DND-41 (cell line): Measurements from ENCODE around the gene CHRM3.

Experiments used
- ATAC-seq: fragments of 200-7000 bp; cut with Tn5 transposase; 3 replicates; pipeline ENCODE4 v1.9.1; 2021; ENCODE audit warnings: low read depth; ENCODE audit not compliant: insufficient read depth
- DNase-seq: peaks from one replicate; pipeline ENCODE4 v3.0.0-alpha.2; 2020
- H2AFZ ChIP-seq: 2 replicates; pipeline ENCODE4 v1.6.0; 2012; ENCODE audit warnings: low read depth, low read length
- H3K27ac ChIP-seq: 2 replicates; pipeline ENCODE4 v1.5.1; 2012; ENCODE audit warnings: low read length, inconsistent platforms
- H3K27me3 ChIP-seq: fragments of 200-600 bp; sonication (generic); 2 replicates; pipeline ENCODE4 v1.6.0; 2012; ENCODE audit warnings: low read length, mild to moderate bottlenecking, inconsistent platforms; ENCODE audit not compliant: insufficient read depth, poor library complexity
- H3K36me3 ChIP-seq: 2 replicates; pipeline ENCODE4 v1.5.1; 2012; ENCODE audit warnings: low read length, inconsistent platforms; ENCODE audit not compliant: insufficient read depth
- H3K4me1 ChIP-seq: 2 replicates; pipeline ENCODE4 v1.5.1; 2012; ENCODE audit warnings: mild to moderate bottlenecking, low read length; ENCODE audit not compliant: insufficient read depth
- H3K4me2 ChIP-seq: 2 replicates; pipeline ENCODE4 v1.6.0; 2012; ENCODE audit warnings: mild to moderate bottlenecking, moderate library complexity, low read length, inconsistent platforms; ENCODE audit not compliant: insufficient read depth
- H3K4me3 ChIP-seq, 2 experiments: fragments of 200-600 bp in 1 of 2; shearing (Covaris generic) in 1 of 2; 2 replicates each; pipeline ENCODE4 v1.5.1; 2012 to 2016; ENCODE audit warnings: inconsistent platforms in 2 of 2, low read length in 2 of 2, mild to moderate bottlenecking in 2 of 2, low read depth in 1 of 2, moderate library complexity in 1 of 2
- H3K79me2 ChIP-seq: 2 replicates; pipeline ENCODE4 v1.6.0; 2012; ENCODE audit warnings: low read length, inconsistent platforms; ENCODE audit not compliant: insufficient read depth
- H3K9ac ChIP-seq: 2 replicates; pipeline ENCODE4 v1.6.0; 2012; ENCODE audit warnings: low read depth, mild to moderate bottlenecking, inconsistent platforms, low read length, moderate library complexity
- H3K9me3 ChIP-seq: 2 replicates; pipeline ENCODE4 v1.5.1; 2012; ENCODE audit warnings: low read length, moderate library complexity, mild to moderate bottlenecking, inconsistent platforms; ENCODE audit not compliant: insufficient read depth, severe bottlenecking
- H4K20me1 ChIP-seq: 2 replicates; pipeline ENCODE4 v1.6.0; 2012; ENCODE audit warnings: low read length; ENCODE audit not compliant: insufficient read depth
- EZH2 ChIP-seq: IDR thresholded peaks from 3 replicates; pipeline ENCODE4 v1.6.1; 2012; ENCODE audit warnings: borderline replicate concordance, low read depth, mild to moderate bottlenecking, moderate library complexity, low read length, inconsistent platforms; ENCODE audit not compliant: severe bottlenecking
- TF ChIP-seq, protein P1 (sequence below): IDR thresholded peaks from 2 replicates; pipeline ENCODE4 v1.5.1; 2012; ENCODE audit warnings: borderline replicate concordance, low read length, moderate library complexity, mild to moderate bottlenecking; ENCODE audit not compliant: poor library complexity, severe bottlenecking; ENCODE audit errors: extremely low read depth

Gene CHRM3

DNA sequence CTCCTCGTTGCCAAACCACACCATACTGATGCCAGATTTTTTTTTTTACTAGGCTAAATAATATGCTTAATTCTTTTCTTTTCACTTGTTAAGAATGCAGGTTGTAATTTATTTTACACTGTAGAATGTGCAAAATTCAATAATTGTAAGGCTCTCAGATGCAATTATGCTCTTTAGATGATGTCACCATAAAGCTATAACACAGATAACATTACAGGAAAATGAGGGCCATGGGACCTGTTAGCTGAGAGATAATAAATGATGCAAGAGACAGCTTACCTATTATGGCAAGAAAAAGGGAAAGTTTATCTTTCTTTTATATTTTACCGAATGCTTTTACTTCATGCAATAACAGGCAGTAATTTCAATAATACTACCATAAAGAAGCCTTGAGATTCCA is 35.4 kb downstream of the CHRM3 start:
- Histone ChIP-seq H3K27me3 (no peaks in the 10 kb centered on the region), H3K4me1 (no peaks in the 10 kb centered on the region), H3K27ac (no peak overlapping the region), H4K20me1 (no peaks in the 10 kb centered on the region), H3K79me2 (no peaks in the 10 kb centered on the region), H3K9me3 (no peaks in the 10 kb centered on the region), H3K36me3 (no peaks in the 10 kb centered on the region), H3K4me2 (no peak overlapping the region), H2AFZ (no peak overlapping the region), H3K9ac (no peak overlapping the region), H3K4me3 (no peak overlapping the region)
- no peak for ATAC-seq
- TF ChIP-seq, protein P1, sequence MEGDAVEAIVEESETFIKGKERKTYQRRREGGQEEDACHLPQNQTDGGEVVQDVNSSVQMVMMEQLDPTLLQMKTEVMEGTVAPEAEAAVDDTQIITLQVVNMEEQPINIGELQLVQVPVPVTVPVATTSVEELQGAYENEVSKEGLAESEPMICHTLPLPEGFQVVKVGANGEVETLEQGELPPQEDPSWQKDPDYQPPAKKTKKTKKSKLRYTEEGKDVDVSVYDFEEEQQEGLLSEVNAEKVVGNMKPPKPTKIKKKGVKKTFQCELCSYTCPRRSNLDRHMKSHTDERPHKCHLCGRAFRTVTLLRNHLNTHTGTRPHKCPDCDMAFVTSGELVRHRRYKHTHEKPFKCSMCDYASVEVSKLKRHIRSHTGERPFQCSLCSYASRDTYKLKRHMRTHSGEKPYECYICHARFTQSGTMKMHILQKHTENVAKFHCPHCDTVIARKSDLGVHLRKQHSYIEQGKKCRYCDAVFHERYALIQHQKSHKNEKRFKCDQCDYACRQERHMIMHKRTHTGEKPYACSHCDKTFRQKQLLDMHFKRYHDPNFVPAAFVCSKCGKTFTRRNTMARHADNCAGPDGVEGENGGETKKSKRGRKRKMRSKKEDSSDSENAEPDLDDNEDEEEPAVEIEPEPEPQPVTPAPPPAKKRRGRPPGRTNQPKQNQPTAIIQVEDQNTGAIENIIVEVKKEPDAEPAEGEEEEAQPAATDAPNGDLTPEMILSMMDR = no peak
- no peak for TF ChIP-seq EZH2
- no peak for DNase-seq

DNA sequence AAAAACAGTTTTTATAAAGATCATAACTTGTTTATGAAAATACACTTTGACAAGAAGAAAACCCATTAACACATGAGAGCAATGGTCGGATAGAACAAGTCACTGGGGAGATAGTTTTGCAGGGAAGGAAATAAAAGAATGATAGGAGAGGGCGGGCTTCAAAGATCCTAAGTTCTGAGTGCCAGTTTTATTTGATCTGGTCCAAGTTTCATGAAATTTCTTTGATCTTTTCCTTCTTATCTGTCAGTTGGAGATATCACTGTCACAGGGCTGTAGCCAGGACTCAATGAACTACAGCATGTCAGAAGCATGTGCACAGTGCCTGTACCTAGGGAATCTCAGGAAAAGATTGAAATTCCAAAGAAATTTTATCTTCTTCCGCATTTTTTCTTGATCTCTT is 36.5 kb downstream of the CHRM3 start:
- TF ChIP-seq, protein P1 = no peak
- TF ChIP-seq EZH2 = no peak
- H3K9me3 ChIP-seq = no peaks in the 10 kb centered on the region
- ATAC-seq = no peak
- H3K9ac ChIP-seq = no peak overlapping the region
- no peaks in the 10 kb centered on the region for H3K79me2 ChIP-seq
- no peak overlapping the region for H2AFZ ChIP-seq
- DNase-seq = no peak
- H3K36me3 ChIP-seq = no peaks in the 10 kb centered on the region
- H3K27me3 ChIP-seq = no peaks in the 10 kb centered on the region
- H3K4me1 ChIP-seq = no peaks in the 10 kb centered on the region
- no peak overlapping the region for H3K27ac ChIP-seq
- H3K4me3 ChIP-seq = no peak overlapping the region
- no peaks in the 10 kb centered on the region for H4K20me1 ChIP-seq
- H3K4me2 ChIP-seq = no peak overlapping the region

DNA sequence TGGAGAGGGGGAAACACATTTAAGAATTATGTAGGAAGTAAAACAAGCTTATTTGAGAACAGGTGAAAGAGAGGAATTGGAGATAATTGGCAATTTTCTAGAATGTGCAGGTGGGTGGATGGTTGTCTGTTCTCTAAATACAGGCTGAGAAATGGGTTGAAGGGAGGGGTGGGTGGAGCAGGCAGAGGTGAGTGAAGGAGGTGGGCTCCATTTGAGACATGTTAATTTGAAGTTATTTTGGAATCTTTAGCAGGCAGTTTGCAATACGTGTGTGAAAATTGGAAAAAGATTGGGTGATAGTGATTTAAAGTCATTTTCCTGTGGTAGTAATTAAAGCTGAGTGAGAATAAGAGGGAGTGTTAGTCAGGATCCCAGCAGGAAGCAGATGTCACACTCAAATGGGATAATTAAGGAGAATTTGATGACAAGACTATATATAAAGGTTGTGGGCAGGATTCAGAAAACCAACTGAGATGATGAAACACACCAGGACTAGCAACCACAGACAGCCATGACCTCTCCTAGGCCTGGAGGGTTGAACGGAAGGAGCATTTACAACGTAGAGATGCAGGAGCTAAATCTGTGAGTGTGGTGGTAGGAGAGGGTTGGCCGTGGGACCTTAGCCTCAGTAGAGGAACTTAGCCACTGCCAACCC is 40.6 kb downstream of the CHRM3 start:
- no peaks in the 10 kb centered on the region for H3K27me3 ChIP-seq
- H3K4me3 ChIP-seq = no peak overlapping the region
- DNase-seq (no peak), ATAC-seq (no peak)
- no peak overlapping the region for H3K27ac ChIP-seq
- H4K20me1 ChIP-seq = no peaks in the 10 kb centered on the region
- no peak overlapping the region for H2AFZ ChIP-seq
- H3K4me1 ChIP-seq = no peaks in the 10 kb centered on the region
- H3K36me3 ChIP-seq = no peaks in the 10 kb centered on the region
- TF ChIP-seq, protein P1 = no peak
- H3K4me2 ChIP-seq = no peak overlapping the region
- H3K9me3 ChIP-seq = no peaks in the 10 kb centered on the region
- no peak overlapping the region for H3K9ac ChIP-seq
- H3K79me2 ChIP-seq = no peaks in the 10 kb centered on the region

DNA sequence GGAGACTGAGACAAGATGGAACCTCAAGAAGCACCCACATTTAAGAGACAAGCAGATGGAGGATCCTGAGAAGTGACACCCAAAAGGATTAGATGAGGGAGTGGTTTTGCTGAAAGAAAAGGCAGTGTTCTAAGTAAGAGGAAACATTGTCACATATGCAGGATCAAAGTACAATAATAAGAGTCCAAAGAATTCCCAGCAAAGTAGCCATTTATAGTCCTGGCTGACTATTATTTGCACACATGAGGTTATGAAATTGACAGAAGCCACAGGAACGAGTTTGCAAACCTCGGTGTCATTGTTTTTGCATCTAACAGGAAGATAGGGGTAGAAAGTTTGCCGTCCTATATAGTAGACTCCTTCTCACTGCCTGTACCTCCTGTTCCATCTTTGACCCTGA is 41.3 kb downstream of the CHRM3 start:
- H3K9ac ChIP-seq = no peak overlapping the region
- no peak overlapping the region for H2AFZ ChIP-seq
- no peaks in the 10 kb centered on the region for H3K9me3 ChIP-seq
- no peak overlapping the region for H3K27ac ChIP-seq
- DNase-seq (no peak), ATAC-seq (no peak)
- no peaks in the 10 kb centered on the region for H4K20me1 ChIP-seq
- TF ChIP-seq, protein P1 = no peak
- TF ChIP-seq EZH2 = no peak
- no peaks in the 10 kb centered on the region for H3K27me3 ChIP-seq
- H3K4me3 ChIP-seq = no peak overlapping the region
- no peaks in the 10 kb centered on the region for H3K79me2 ChIP-seq
- no peak overlapping the region for H3K4me2 ChIP-seq
- no peaks in the 10 kb centered on the region for H3K4me1 ChIP-seq
- no peaks in the 10 kb centered on the region for H3K36me3 ChIP-seq
